B cell (primary cell): ENCODE data around the gene CLEC6A. TPM values are rescaled to one million over a fixed set of nuclear protein-coding genes. Genes with fewer than 3 reads are reported as not detected.

ENCODE experiments used
- ATAC-seq: fragments of 200-7000 bp; cut with Tn5 transposase; one replicate; pipeline ENCODE4 v1.10.0; 2021; ENCODE audit warnings: low read depth, mild to moderate bottlenecking, moderate number of reproducible peaks, moderate library complexity
- CTCF ChIA-PET: fragments of 350-600 bp; sonication (Branson Sonifier 250); formaldehyde crosslinking; loops from one replicate; lab custom pipeline; 2021; ENCODE audit warnings: antibody characterized with exemption, inconsistent platforms; lab: Charles Lee
- POLR2A ChIA-PET: fragments of 350-600 bp; sonication (Branson Sonifier 250); formaldehyde crosslinking; loops from one replicate; lab custom pipeline; 2021; ENCODE audit warnings: antibody characterized with exemption; lab: Charles Lee
- DNase-seq: peaks from one replicate; pipeline ENCODE4 v3.0.0; 2013
- H2AFZ ChIP-seq: 2 replicates; pipeline ENCODE4 v1.6.1; 2012; ENCODE audit warnings: mild to moderate bottlenecking, low read depth, low read length; ENCODE audit not compliant: insufficient read depth, poor library complexity, severe bottlenecking
- H3K27ac ChIP-seq, 2 donors: 1 replicate in 1 of 2; 2 replicates in 1 of 2; pipeline ENCODE4 v1.5.1; 2012 to 2013; ENCODE audit warnings: low read length in 2 of 2, mild to moderate bottlenecking in 2 of 2, moderate library complexity in 1 of 2
- H3K27me3 ChIP-seq, 4 experiments: fragments of 200-600 bp in 1 of 4; sonication (generic) in 1 of 4; replicated peaks in 1 of 4; 1 replicate in 2 of 4; 2 replicates in 2 of 4; pipeline versions ENCODE4 v1.6.1 to v1.7.0; 2013 to 2016; ENCODE audit warnings: low read length in 3 of 4, mild to moderate bottlenecking in 2 of 4, mixed read lengths in 1 of 4, moderate library complexity in 1 of 4; ENCODE audit not compliant: insufficient read depth in 4 of 4, control insufficient read depth in 3 of 4; ENCODE audit errors: control extremely low read depth in 1 of 4
- H3K36me3 ChIP-seq, 2 experiments: replicated peaks in 1 of 2; 1 replicate in 1 of 2; 2 replicates in 1 of 2; pipeline versions ENCODE4 v1.6.1 to v1.7.1; 2013; ENCODE audit warnings: low read length in 1 of 2; ENCODE audit not compliant: insufficient read depth in 2 of 2, control insufficient read depth in 1 of 2; ENCODE audit errors: control extremely low read depth in 1 of 2, extremely low read depth in 1 of 2
- H3K4me1 ChIP-seq, 2 donors: fragments of 200-600 bp in 1 of 2; sonication (generic) in 1 of 2; 1 replicate in 1 of 2; 2 replicates in 1 of 2; pipeline versions ENCODE4 v1.5.1 to v1.6.1; 2013 to 2017; ENCODE audit warnings: low read length in 2 of 2; ENCODE audit not compliant: control insufficient read depth in 2 of 2, insufficient read depth in 2 of 2
- H3K4me2 ChIP-seq: replicated peaks from 2 replicates; pipeline ENCODE3; 2012; ENCODE audit warnings: mild to moderate bottlenecking, low read depth, low read length; ENCODE audit not compliant: poor library complexity, severe bottlenecking
- H3K4me3 ChIP-seq, 5 experiments: fragments of 200-600 bp in 1 of 5; sonication (generic) in 1 of 5; 1 replicate in 3 of 5; 2 replicates in 2 of 5; pipeline versions ENCODE4 v1.5.1 to v1.7.0; 2011 to 2016; ENCODE audit warnings: low read length in 4 of 5, mild to moderate bottlenecking in 4 of 5, low read depth in 2 of 5, control low read depth in 1 of 5, moderate library complexity in 1 of 5; ENCODE audit not compliant: insufficient read depth in 1 of 5; ENCODE audit errors: control extremely low read depth in 1 of 5, extremely low read depth in 1 of 5
- H3K79me2 ChIP-seq: fragments of 200-600 bp; sonication (generic); one replicate; pipeline ENCODE4 v1.6.0; 2016; ENCODE audit warnings: low read length; ENCODE audit not compliant: control insufficient read depth, insufficient read depth
- H3K9ac ChIP-seq: fragments of 200-600 bp; sonication (generic); 2 replicates; pipeline ENCODE4 v1.6.1; 2017; ENCODE audit warnings: mild to moderate bottlenecking, low read length, moderate library complexity
- H3K9me3 ChIP-seq, 3 donors: one replicate each; pipeline versions ENCODE4 v1.6.1 to v1.7.1; 2013; ENCODE audit warnings: low read length in 2 of 3; ENCODE audit not compliant: control insufficient read depth in 2 of 3, insufficient read depth in 1 of 3; ENCODE audit errors: control extremely low read depth in 1 of 3
- H4K20me1 ChIP-seq: 2 replicates; pipeline ENCODE4 v1.6.0; 2012; ENCODE audit warnings: mild to moderate bottlenecking, low read length; ENCODE audit not compliant: insufficient read depth, control insufficient read depth, poor library complexity, severe bottlenecking
- H3K27ac Mint-ChIP-seq: one replicate; pipeline ENCODE4 v1.8.0; 2021; ENCODE audit warnings: mixed read lengths
- H3K27me3 Mint-ChIP-seq: one replicate; pipeline ENCODE4 v1.8.0; 2021; ENCODE audit warnings: mixed read lengths
- H3K4me1 Mint-ChIP-seq: one replicate; pipeline ENCODE4 v1.8.0; 2021; ENCODE audit warnings: mixed read lengths
- H3K4me3 Mint-ChIP-seq: one replicate; pipeline ENCODE4 v1.8.0; 2021; ENCODE audit warnings: mixed read lengths
- H3K9me3 Mint-ChIP-seq: one replicate; pipeline ENCODE4 v1.8.0; 2022; ENCODE audit warnings: mixed read lengths; ENCODE audit not compliant: insufficient read depth
- CTCF ChIP-seq: fragments of 200-600 bp; IDR thresholded peaks from one replicate; pipeline ENCODE4 v1.8.0; 2022; ENCODE audit warnings: antibody characterized with exemption, mild to moderate bottlenecking
- EZH2 ChIP-seq: IDR thresholded peaks from 2 replicates; pipeline ENCODE4 v1.6.1; 2012; ENCODE audit warnings: borderline replicate concordance, low read depth, mild to moderate bottlenecking, moderate library complexity, low read length; ENCODE audit not compliant: insufficient read depth, poor library complexity, severe bottlenecking
- WGBS: methylation state at CpG from one replicate; pipeline ENCODE4 v1.1.5; 2013; ENCODE audit warnings: missing lambda C conversion rate; ENCODE audit not compliant: insufficient coverage; 5-methylcytosine and 5-hydroxymethylcytosine counted together
- intact Hi-C: fragments of 100-400 bp; cut with micrococcal nuclease; formaldehyde crosslinking; loops from one replicate; pipeline ENCODE4 v1.10.0; 2022
- polyA plus RNA-seq: library from polyadenylated mRNA; depleted of rRNA; stranded (reverse); fragments of >200 nt; gene quantifications from 2 replicates; pipeline ENCODE4 v1.2.3, GENCODE V29; 2012
- total RNA-seq, 2 donors: library from RNA; stranded (reverse); fragments of 120-200 nt in 1 of 2; gene quantifications; 1 replicate in 1 of 2; 2 replicates in 1 of 2; pipeline versions ENCODE4 v1.2.3 to v1.2.4, GENCODE V29; 2013 to 2022

Gene CLEC6A
- total and polyA plus RNA-seq, 2 donors (not counting 1 experiment from before 2014, with no cell fraction given), result 0.07 TPM; not detected in 1

GRCh38 chr12:8471090-8471489 is 15.3 kb downstream of the CLEC6A start:
- no CpG with 5 or more reads among the region's 1 CpG for WGBS
- Mint-ChIP-seq H3K4me3 (no peak overlapping the region), H3K27me3 (peaks cover 52% of the 10 kb centered on the region), H3K4me1 (no peaks in the 10 kb centered on the region), H3K27ac (no peak overlapping the region), H3K9me3 (no peaks in the 10 kb centered on the region)
- Histone ChIP-seq H4K20me1 (no peaks in the 10 kb centered on the region), H3K27ac (no peak overlapping the region), H3K79me2 (no peaks in the 10 kb centered on the region), H3K27me3 (peaks cover 0 to 4% (median 2%) of the 10 kb centered on the region in 4 experiments), H3K4me1 (no peaks in the 10 kb centered on the region), H2AFZ (no peak overlapping the region), H3K9me3 (no peaks in the 10 kb centered on the region), H3K36me3 (no peaks in the 10 kb centered on the region), H3K4me3 (no peak overlapping the region), H3K9ac (no peak overlapping the region), H3K4me2 (no peak overlapping the region)
- no peak for ATAC-seq
- intact Hi-C loops, result no loop called here
- POLR2A ChIA-PET, result no interaction called here
- no peak for DNase-seq
- CTCF ChIA-PET, result no interaction called here
- no peak for TF ChIP-seq CTCF

- no peak overlapping the region for H3K9ac ChIP-seq
- H3K4me2 ChIP-seq, result no peak overlapping the region
- H3K9me3 ChIP-seq, result no peaks in the 10 kb centered on the region
- ATAC-seq (no peak), DNase-seq (no peak)
- no peak overlapping the region for H3K27ac ChIP-seq
- H4K20me1 ChIP-seq, result no peaks in the 10 kb centered on the region
- no peaks in the 10 kb centered on the region for H3K79me2 ChIP-seq
- TF ChIP-seq CTCF, result no peak
- TF ChIP-seq EZH2, result no peak
- POLR2A ChIA-PET, result no interaction called here
- CTCF ChIA-PET, result no interaction called here
- Mint-ChIP-seq H3K4me3 (no peak overlapping the region), H3K9me3 (no peaks in the 10 kb centered on the region), H3K4me1 (no peaks in the 10 kb centered on the region), H3K27ac (no peak overlapping the region), H3K27me3 (peaks cover 35% of the 10 kb centered on the region)
- no peaks in the 10 kb centered on the region for H3K36me3 ChIP-seq
- H3K4me1 ChIP-seq, result no peaks in the 10 kb centered on the region
- H2AFZ ChIP-seq, result no peak overlapping the region
- H3K4me3 ChIP-seq, result no peak overlapping the region
- peaks cover 0 to 4% (median 2%) of the 10 kb centered on the region in 4 experiments for H3K27me3 ChIP-seq
- intact Hi-C loops, result no loop called here
Measured at GRCh38 chr12:8475508-8476203, 19.9 kb downstream of the CLEC6A start.
